ENCODE measurements around the gene ITGB6. TPM values are rescaled to one million over a fixed set of nuclear protein-coding genes. Genes with fewer than 3 reads are reported as not detected.

ITGB6 gene
- total RNA-seq, 1 donor from 2014 or later, result not detected

- no peak within 1 kb of the TSS for H3K27ac Mint-ChIP-seq (ENCODE audit: unreplicated experiment)
- peaks cover 47% of the 10 kb centered on the region for H3K27me3 Mint-ChIP-seq (ENCODE audit: low read depth)
- peak; percentile 21 for DNase-seq (ENCODE audit: low read depth, low spot score)
- peaks cover 5% of the 10 kb centered on the region for H3K9me3 Mint-ChIP-seq
- H3K4me3 Mint-ChIP-seq, result peak within 1 kb of the TSS; percentile 79
- peaks cover 18% of the 10 kb centered on the region for H3K4me1 Mint-ChIP-seq
- peaks cover 7% of the 10 kb centered on the region for H3K36me3 Mint-ChIP-seq (ENCODE audit: low read depth)
- TF ChIP-seq CTCF (conservative IDR thresholded peaks at IDR 0.05), result no peak
Observed at GRCh38 chr2:160062292-160063005, 137.6 kb downstream of the ITGB6 start, which contains the start of gene PLA2R1. Gene PLA2R1 (minus strand): TSS chr2:160062615. CDS start chr2:160062403, 212 bp downstream.

GRCh38 chr2:160061944-160062291, 138.2 kb downstream of the ITGB6 start:
- peaks cover 5% of the 10 kb centered on the region for H3K9me3 Mint-ChIP-seq
- no peak for TF ChIP-seq CTCF (conservative IDR thresholded peaks at IDR 0.05)
- peaks cover 20% of the 10 kb centered on the region for H3K4me1 Mint-ChIP-seq
- peaks cover 49% of the 10 kb centered on the region for H3K27me3 Mint-ChIP-seq (ENCODE audit: low read depth)
- H3K27ac Mint-ChIP-seq (ENCODE audit: unreplicated experiment), result no peak overlapping the region
- peak overlapping the region; percentile 52 for H3K4me3 Mint-ChIP-seq
- no peak for DNase-seq (ENCODE audit: low read depth, low spot score)
- peaks cover 7% of the 10 kb centered on the region for H3K36me3 Mint-ChIP-seq (ENCODE audit: low read depth)

GRCh38 chr2:160061533-160061932, 138.5 kb downstream of the ITGB6 start:
- no peak for DNase-seq (ENCODE audit: low read depth, low spot score)
- peak overlapping the region; percentile 66 for H3K4me3 Mint-ChIP-seq
- peaks cover 20% of the 10 kb centered on the region for H3K4me1 Mint-ChIP-seq
- H3K36me3 Mint-ChIP-seq (ENCODE audit: low read depth), result peaks cover 5% of the 10 kb centered on the region
- no peak for TF ChIP-seq CTCF (conservative IDR thresholded peaks at IDR 0.05)
- peaks cover 3% of the 10 kb centered on the region for H3K9me3 Mint-ChIP-seq
- no peak overlapping the region for H3K27ac Mint-ChIP-seq (ENCODE audit: unreplicated experiment)
- peaks cover 49% of the 10 kb centered on the region for H3K27me3 Mint-ChIP-seq (ENCODE audit: low read depth)

GRCh38 chr2:160060297-160060696, 139.8 kb downstream of the ITGB6 start:
- Mint-ChIP-seq H3K27me3 (ENCODE audit: low read depth) (peaks cover 46% of the 10 kb centered on the region), H3K4me1 (peaks cover 20% of the 10 kb centered on the region), H3K4me3 (peak overlapping the region; percentile 66), H3K36me3 (ENCODE audit: low read depth) (no peaks in the 10 kb centered on the region), H3K9me3 (no peaks in the 10 kb centered on the region), H3K27ac (ENCODE audit: unreplicated experiment) (no peak overlapping the region)
- DNase-seq (ENCODE audit: low read depth, low spot score), result no peak
- no peak for TF ChIP-seq CTCF (conservative IDR thresholded peaks at IDR 0.05)

DNA sequence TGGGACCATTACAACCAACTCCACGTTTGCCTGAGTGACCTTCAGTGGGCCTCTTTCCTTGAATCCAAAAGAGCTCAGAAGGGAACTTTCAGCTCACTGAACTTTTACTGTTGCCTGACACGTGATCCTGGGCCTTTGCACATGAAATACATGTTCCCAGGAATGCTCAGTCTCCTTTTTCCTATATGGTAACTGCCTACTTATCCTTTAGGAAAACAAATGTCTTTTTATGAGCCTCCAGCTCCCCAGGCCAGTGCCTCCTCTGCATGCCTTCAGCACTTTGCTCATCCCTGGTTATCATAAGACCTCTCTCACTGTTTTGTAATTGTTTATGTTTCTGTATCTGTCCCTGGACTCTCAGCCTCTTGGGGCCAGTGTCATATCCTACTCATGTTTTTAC, 142.7 kb downstream of the ITGB6 start:
- peaks cover 27% of the 10 kb centered on the region for H3K27me3 Mint-ChIP-seq (ENCODE audit: low read depth)
- no peak for DNase-seq (ENCODE audit: low read depth, low spot score)
- no peak for TF ChIP-seq CTCF (conservative IDR thresholded peaks at IDR 0.05)
- H3K4me3 Mint-ChIP-seq, result no peak overlapping the region
- peaks cover 18% of the 10 kb centered on the region for H3K4me1 Mint-ChIP-seq
- H3K36me3 Mint-ChIP-seq (ENCODE audit: low read depth), result no peaks in the 10 kb centered on the region
- H3K9me3 Mint-ChIP-seq, result no peaks in the 10 kb centered on the region
- no peak overlapping the region for H3K27ac Mint-ChIP-seq (ENCODE audit: unreplicated experiment)
